Testis (tissue), 2 donors: ENCODE data around the gene SRPX2.

ENCODE experiments used
- POLR2A ChIP-seq: fragments of 450-650 bp; IDR thresholded peaks from one replicate; pipeline ENCODE4 v1.6.1; 2017; ENCODE audit warnings: antibody characterized with exemption, mild to moderate bottlenecking, moderate library complexity
- TF ChIP-seq, protein P1 (sequence below), 3 experiments: fragments of 450-650 bp in 2 of 3; fragments of 200-600 bp in 1 of 3; sonication (generic) in 1 of 3; IDR thresholded peaks; one replicate each; pipeline ENCODE4 v1.5.1; 2016 to 2019; ENCODE audit warnings: antibody characterized with exemption in 3 of 3, mild to moderate bottlenecking in 2 of 3, moderate library complexity in 1 of 3

DNA sequence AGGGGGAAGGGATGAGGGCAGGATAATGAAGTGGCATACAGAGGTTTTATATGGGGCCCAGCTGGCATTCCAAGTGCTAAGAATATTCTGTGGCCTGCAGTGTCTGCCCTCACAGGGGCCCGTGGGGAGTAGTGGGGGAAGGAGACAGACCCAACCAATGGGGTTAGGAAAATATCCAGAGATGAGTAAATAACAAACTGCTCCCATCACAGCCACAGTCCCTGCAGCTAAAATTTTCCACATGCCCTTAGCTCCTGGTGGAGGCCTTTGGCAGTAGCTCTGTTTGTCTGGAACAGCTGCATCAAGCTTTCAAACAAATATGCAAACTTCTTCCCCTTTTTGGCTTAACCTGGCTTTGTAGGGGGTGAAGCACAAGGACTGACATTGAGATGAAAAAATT lies 3.1 kb downstream of the SRPX2 start:
- TF ChIP-seq, protein P1, sequence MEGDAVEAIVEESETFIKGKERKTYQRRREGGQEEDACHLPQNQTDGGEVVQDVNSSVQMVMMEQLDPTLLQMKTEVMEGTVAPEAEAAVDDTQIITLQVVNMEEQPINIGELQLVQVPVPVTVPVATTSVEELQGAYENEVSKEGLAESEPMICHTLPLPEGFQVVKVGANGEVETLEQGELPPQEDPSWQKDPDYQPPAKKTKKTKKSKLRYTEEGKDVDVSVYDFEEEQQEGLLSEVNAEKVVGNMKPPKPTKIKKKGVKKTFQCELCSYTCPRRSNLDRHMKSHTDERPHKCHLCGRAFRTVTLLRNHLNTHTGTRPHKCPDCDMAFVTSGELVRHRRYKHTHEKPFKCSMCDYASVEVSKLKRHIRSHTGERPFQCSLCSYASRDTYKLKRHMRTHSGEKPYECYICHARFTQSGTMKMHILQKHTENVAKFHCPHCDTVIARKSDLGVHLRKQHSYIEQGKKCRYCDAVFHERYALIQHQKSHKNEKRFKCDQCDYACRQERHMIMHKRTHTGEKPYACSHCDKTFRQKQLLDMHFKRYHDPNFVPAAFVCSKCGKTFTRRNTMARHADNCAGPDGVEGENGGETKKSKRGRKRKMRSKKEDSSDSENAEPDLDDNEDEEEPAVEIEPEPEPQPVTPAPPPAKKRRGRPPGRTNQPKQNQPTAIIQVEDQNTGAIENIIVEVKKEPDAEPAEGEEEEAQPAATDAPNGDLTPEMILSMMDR (IDR thresholded peaks at IDR 0.05), result no peak
- TF ChIP-seq POLR2A, result no peak
